Measurements from ENCODE around the gene PTK6.

DNA sequence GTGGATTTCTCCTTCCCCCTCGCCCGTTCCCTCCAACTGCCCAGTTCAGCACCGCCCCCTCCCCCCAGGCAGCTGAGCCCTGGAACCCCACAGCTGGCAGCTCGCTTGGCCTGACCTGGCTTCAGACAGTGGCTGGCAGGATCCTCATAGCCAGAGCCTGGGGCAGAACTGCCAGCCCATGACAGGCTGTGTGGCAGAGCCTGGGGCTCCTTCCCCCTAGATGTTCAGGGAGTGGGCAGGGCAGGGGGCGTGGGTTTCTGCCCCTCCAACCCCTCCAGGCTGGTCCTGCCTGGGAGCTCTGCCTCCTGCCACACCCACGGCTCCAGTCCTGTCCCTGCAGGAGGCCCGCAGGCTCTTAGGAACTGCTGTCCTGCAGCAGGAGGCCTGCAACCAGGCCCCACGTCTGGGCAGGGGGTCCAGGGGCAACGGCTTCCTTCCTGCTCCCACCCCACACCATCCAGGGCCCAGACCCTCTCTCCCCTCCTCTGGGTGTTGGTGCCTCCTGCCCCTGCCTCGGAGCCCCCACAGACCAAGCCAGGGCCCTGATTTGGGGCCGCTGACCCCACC, 55.1 kb downstream of the PTK6 start:
- TF ChIP-seq L3MBTL2 (conservative IDR thresholded peaks at IDR 0.05) (no peak), ARNT (IDR thresholded peaks at IDR 0.05) (no peak)
